ENCODE results near the gene GSX2. TPM values are rescaled to one million over a fixed set of nuclear protein-coding genes. Genes with fewer than 3 reads are reported as not detected.
A peak's percentile ranks its signal among the peaks of the same experiment; 100 is the strongest.

Gene GSX2
- total and polyA plus RNA-seq, 2 of the 13 experiments (the other 11 are each of a cell fraction or from before 2014, with no cell fraction given) = not detected

DNA sequence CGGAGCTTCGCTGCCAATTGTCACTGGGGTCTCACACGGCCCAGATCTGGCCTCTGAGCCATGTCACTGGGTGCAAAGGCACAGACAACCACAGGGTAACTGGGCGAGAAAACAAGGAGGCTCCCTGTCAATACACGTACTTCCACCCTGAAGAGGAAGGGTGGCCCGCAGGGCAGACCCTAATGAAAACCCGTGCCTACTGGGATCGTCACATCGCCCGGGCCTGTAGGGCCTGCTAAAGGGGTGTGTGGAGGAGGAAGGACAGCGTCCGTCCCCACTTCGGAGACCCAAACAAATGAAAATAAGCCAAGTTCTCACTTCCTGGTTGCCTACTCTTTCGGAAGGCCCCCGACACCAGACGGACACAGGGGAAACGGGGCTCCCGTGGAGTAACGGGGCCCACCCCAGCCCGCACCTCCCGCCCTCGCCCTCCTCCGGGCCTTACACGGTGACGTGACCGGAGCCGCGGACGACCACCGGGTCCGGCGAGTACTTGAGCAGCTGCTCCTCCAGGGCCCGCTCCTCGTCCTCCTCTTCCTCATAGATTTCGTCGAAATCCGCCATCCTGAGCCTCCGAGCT is 36.1 kb upstream of the GSX2 start (continued):
- TF ChIP-seq RAD21 (CRISPR knock-in tag; IDR thresholded peaks at IDR 0.05) (no peak), ZBTB7A (CRISPR knock-in tag; IDR thresholded peaks at IDR 0.05) (0 out of 2 replicates have a peak, but pooled peaks have one; percentile 30), NRL (CRISPR knock-in tag; IDR thresholded peaks at IDR 0.05; ENCODE audit: borderline replicate concordance) (no peak; the same call in 1 of the 2 replicates), YEATS4 (CRISPR knock-in tag; IDR thresholded peaks at IDR 0.05; ENCODE audit: borderline replicate concordance) (no peak), ZNF7 (CRISPR knock-in tag; IDR thresholded peaks at IDR 0.05) (no peak), MBD4 (IDR thresholded peaks at IDR 0.05; ENCODE audit: borderline replicate concordance, low read length) (no peak), ZNF570 (CRISPR knock-in tag; IDR thresholded peaks at IDR 0.05; ENCODE audit: borderline replicate concordance) (no peak), ZFX (CRISPR knock-in tag; IDR thresholded peaks at IDR 0.05; ENCODE audit: low read depth) (no peak; the same call in 1 of the 2 replicates), MATR3 (CRISPR knock-in tag; IDR thresholded peaks at IDR 0.05) (no peak), ZFP82 (CRISPR knock-in tag; IDR thresholded peaks at IDR 0.05; ENCODE audit: borderline replicate concordance) (no peak), BRCA1 (CRISPR knock-in tag; IDR thresholded peaks at IDR 0.05) (no peak), TBP (CRISPR knock-in tag; IDR thresholded peaks at IDR 0.05) (no peak), ZMAT3 (CRISPR knock-in tag; conservative IDR thresholded peaks at IDR 0.05) (peak; percentile 47; the same call in 1 of the 2 replicates), ZBTB3 (CRISPR knock-in tag; IDR thresholded peaks at IDR 0.05; ENCODE audit: borderline replicate concordance, low read depth) (no peak)
- TF ChIP-seq, protein P1, sequence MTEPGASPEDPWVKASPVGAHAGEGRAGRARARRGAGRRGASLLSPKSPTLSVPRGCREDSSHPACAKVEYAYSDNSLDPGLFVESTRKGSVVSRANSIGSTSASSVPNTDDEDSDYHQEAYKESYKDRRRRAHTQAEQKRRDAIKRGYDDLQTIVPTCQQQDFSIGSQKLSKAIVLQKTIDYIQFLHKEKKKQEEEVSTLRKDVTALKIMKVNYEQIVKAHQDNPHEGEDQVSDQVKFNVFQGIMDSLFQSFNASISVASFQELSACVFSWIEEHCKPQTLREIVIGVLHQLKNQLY (CRISPR knock-in tag; IDR thresholded peaks at IDR 0.05) = no peak
- TF ChIP-seq, protein P2, sequence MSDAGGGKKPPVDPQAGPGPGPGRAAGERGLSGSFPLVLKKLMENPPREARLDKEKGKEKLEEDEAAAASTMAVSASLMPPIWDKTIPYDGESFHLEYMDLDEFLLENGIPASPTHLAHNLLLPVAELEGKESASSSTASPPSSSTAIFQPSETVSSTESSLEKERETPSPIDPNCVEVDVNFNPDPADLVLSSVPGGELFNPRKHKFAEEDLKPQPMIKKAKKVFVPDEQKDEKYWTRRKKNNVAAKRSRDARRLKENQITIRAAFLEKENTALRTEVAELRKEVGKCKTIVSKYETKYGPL (CRISPR knock-in tag; IDR thresholded peaks at IDR 0.05) = no peak
- TF ChIP-seq, protein P3, sequence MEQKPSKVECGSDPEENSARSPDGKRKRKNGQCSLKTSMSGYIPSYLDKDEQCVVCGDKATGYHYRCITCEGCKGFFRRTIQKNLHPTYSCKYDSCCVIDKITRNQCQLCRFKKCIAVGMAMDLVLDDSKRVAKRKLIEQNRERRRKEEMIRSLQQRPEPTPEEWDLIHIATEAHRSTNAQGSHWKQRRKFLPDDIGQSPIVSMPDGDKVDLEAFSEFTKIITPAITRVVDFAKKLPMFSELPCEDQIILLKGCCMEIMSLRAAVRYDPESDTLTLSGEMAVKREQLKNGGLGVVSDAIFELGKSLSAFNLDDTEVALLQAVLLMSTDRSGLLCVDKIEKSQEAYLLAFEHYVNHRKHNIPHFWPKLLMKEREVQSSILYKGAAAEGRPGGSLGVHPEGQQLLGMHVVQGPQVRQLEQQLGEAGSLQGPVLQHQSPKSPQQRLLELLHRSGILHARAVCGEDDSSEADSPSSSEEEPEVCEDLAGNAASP (CRISPR knock-in tag; IDR thresholded peaks at IDR 0.05; ENCODE audit: borderline replicate concordance) = no peak
- TF ChIP-seq, protein P4, sequence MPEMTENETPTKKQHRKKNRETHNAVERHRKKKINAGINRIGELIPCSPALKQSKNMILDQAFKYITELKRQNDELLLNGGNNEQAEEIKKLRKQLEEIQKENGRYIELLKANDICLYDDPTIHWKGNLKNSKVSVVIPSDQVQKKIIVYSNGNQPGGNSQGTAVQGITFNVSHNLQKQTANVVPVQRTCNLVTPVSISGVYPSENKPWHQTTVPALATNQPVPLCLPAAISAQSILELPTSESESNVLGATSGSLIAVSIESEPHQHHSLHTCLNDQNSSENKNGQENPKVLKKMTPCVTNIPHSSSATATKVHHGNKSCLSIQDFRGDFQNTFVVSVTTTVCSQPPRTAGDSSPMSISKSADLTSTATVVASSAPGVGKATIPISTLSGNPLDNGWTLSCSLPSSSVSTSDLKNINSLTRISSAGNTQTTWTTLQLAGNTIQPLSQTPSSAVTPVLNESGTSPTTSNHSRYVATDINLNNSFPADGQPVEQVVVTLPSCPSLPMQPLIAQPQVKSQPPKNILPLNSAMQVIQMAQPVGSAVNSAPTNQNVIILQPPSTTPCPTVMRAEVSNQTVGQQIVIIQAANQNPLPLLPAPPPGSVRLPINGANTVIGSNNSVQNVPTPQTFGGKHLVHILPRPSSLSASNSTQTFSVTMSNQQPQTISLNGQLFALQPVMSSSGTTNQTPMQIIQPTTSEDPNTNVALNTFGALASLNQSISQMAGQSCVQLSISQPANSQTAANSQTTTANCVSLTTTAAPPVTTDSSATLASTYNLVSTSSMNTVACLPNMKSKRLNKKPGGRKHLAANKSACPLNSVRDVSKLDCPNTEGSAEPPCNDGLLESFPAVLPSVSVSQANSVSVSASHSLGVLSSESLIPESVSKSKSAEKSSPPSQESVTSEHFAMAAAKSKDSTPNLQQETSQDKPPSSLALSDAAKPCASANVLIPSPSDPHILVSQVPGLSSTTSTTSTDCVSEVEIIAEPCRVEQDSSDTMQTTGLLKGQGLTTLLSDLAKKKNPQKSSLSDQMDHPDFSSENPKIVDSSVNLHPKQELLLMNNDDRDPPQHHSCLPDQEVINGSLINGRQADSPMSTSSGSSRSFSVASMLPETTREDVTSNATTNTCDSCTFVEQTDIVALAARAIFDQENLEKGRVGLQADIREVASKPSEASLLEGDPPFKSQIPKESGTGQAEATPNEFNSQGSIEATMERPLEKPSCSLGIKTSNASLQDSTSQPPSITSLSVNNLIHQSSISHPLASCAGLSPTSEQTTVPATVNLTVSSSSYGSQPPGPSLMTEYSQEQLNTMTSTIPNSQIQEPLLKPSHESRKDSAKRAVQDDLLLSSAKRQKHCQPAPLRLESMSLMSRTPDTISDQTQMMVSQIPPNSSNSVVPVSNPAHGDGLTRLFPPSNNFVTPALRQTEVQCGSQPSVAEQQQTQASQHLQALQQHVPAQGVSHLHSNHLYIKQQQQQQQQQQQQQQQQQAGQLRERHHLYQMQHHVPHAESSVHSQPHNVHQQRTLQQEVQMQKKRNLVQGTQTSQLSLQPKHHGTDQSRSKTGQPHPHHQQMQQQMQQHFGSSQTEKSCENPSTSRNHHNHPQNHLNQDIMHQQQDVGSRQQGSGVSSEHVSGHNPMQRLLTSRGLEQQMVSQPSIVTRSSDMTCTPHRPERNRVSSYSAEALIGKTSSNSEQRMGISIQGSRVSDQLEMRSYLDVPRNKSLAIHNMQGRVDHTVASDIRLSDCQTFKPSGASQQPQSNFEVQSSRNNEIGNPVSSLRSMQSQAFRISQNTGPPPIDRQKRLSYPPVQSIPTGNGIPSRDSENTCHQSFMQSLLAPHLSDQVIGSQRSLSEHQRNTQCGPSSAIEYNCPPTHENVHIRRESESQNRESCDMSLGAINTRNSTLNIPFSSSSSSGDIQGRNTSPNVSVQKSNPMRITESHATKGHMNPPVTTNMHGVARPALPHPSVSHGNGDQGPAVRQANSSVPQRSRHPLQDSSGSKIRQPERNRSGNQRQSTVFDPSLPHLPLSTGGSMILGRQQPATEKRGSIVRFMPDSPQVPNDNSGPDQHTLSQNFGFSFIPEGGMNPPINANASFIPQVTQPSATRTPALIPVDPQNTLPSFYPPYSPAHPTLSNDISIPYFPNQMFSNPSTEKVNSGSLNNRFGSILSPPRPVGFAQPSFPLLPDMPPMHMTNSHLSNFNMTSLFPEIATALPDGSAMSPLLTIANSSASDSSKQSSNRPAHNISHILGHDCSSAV (CRISPR knock-in tag; IDR thresholded peaks at IDR 0.05; ENCODE audit: borderline replicate concordance) = no peak
- TF ChIP-seq, protein P5, sequence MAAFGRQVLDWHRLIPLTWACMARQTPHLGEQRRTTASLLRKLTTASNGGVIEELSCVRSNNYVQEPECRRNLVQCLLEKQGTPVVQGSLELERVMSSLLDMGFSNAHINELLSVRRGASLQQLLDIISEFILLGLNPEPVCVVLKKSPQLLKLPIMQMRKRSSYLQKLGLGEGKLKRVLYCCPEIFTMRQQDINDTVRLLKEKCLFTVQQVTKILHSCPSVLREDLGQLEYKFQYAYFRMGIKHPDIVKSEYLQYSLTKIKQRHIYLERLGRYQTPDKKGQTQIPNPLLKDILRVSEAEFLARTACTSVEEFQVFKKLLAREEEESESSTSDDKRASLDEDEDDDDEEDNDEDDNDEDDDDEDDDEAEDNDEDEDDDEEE (CRISPR knock-in tag; IDR thresholded peaks at IDR 0.05) = no peak

Measured in HepG2 (cell line).